Activated naive CD4-positive, alpha-beta T cell treated with anti-CD3 and anti-CD28 coated beads for 36 hours (primary cell): Measurements from ENCODE around the gene RAPGEF2. TPM values are rescaled to one million over a fixed set of nuclear protein-coding genes. Genes with fewer than 3 reads are reported as not detected.
A peak's percentile ranks its signal among the peaks of the same experiment; 100 is the strongest.
"Not testable (repeated sequence)": the region's sequence is repeated elsewhere in the genome, so short reads cannot be mapped to it uniquely, and the experiment has no call there.

ENCODE experiments used
- CTCF ChIA-PET: fragments of 350-600 bp; sonication (Branson Sonifier 250); formaldehyde crosslinking; loops from one replicate; lab custom pipeline; 2021; ENCODE audit warnings: antibody characterized with exemption; lab: Charles Lee
- DNase-seq: peaks from one replicate; pipeline ENCODE4 v3.0.0-alpha.2; 2020
- H3K27ac Mint-ChIP-seq: one replicate; pipeline ENCODE4 v1.8.0; 2021; ENCODE audit warnings: mild to moderate bottlenecking, mixed read lengths
- H3K27me3 Mint-ChIP-seq: one replicate; pipeline ENCODE4 v1.8.0; 2021; ENCODE audit warnings: low read depth, mixed read lengths
- H3K36me3 Mint-ChIP-seq: one replicate; pipeline ENCODE4 v1.8.0; 2021; ENCODE audit warnings: low read depth, mixed read lengths
- H3K4me1 Mint-ChIP-seq: one replicate; pipeline ENCODE4 v1.8.0; 2021; ENCODE audit warnings: low read depth, mixed read lengths
- H3K4me3 Mint-ChIP-seq: one replicate; pipeline ENCODE4 v1.8.0; 2021; ENCODE audit warnings: mild to moderate bottlenecking, moderate library complexity, mixed read lengths
- H3K9me3 Mint-ChIP-seq: one replicate; pipeline ENCODE4 v1.8.0; 2021; ENCODE audit warnings: mixed read lengths
- intact Hi-C: fragments of 100-400 bp; cut with micrococcal nuclease; formaldehyde crosslinking; loops from one replicate; pipeline ENCODE4 v1.15.1; 2023
- total RNA-seq, 2 experiments: library from RNA; stranded (reverse); gene quantifications; one replicate each; pipeline ENCODE4 v1.2.3, GENCODE V29; 2021

RAPGEF2 gene
- total RNA-seq, 2 experiments from 2014 or later: 21.2 to 26.1 TPM

- Mint-ChIP-seq H3K27me3 (no peaks in the 10 kb centered on the region), H3K9me3 (no peaks in the 10 kb centered on the region), H3K4me3 (no peak overlapping the region), H3K27ac (no peak overlapping the region), H3K4me1 (peaks cover 26% of the 10 kb centered on the region), H3K36me3 (peaks cover 1% of the 10 kb centered on the region)
- CTCF ChIA-PET: no interaction called here
- intact Hi-C loops: no loop called here
- no peak for DNase-seq
Measured at GRCh38 chr4:159297091-159297490, 194.2 kb downstream of the RAPGEF2 start.

- no peak for DNase-seq
- H3K4me1 Mint-ChIP-seq: peaks cover 26% of the 10 kb centered on the region
- no peaks in the 10 kb centered on the region for H3K9me3 Mint-ChIP-seq
- no peaks in the 10 kb centered on the region for H3K27me3 Mint-ChIP-seq
- peak overlapping the region; percentile 10 for H3K27ac Mint-ChIP-seq
- no peaks in the 10 kb centered on the region for H3K36me3 Mint-ChIP-seq
- CTCF ChIA-PET: interaction anchor here (0.6 to 0.7 kb wide), 2 partner anchors 159 to 447 kb away, joined by 3 to 4 read pairs; no protein-coding TSS in a partner anchor
- intact Hi-C loops: no loop called here
- no peak overlapping the region for H3K4me3 Mint-ChIP-seq
Measured at GRCh38 chr4:159298502-159298901, 195.6 kb downstream of the RAPGEF2 start.

- Mint-ChIP-seq H3K27me3 (no peaks in the 10 kb centered on the region), H3K27ac (no peak overlapping the region), H3K9me3 (peaks cover 6% of the 10 kb centered on the region), H3K4me3 (no peak overlapping the region), H3K36me3 (peaks cover 19% of the 10 kb centered on the region), H3K4me1 (peaks cover 3% of the 10 kb centered on the region)
- intact Hi-C loops: no loop called here
- no peak for DNase-seq
- CTCF ChIA-PET: no interaction called here
Measured at GRCh38 chr4:159303435-159303834, 200.6 kb downstream of the RAPGEF2 start.

GRCh38 chr4:159305129-159305528 lies 202.2 kb downstream of the RAPGEF2 start:
- Mint-ChIP-seq H3K9me3 (peaks cover 6% of the 10 kb centered on the region), H3K4me1 (no peaks in the 10 kb centered on the region), H3K4me3 (no peak overlapping the region), H3K36me3 (peaks cover 22% of the 10 kb centered on the region), H3K27ac (no peak overlapping the region), H3K27me3 (no peaks in the 10 kb centered on the region)
- DNase-seq: no peak
- CTCF ChIA-PET: no interaction called here
- intact Hi-C loops: no loop called here

DNA sequence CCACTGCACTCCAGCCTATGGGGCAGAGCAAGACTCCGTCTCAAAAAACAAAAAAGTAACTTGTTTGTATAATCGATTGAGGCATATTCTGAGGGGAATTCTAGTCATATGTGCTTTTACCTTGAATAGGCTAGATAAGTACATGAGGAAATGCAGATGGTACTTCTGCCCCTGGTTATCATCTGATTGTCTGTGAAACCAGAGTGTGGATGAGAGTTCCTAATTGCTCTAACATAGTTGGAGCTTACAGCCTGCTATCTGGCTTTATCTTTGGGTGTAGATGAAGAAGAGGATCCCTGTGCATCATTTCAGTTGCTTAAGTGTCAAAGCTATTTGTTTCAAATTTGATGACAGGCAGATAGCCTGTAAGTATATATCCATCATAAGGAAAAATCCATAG lies 205.1 kb downstream of the RAPGEF2 start:
- CTCF ChIA-PET: no interaction called here
- H3K4me3 Mint-ChIP-seq: no peak overlapping the region
- intact Hi-C loops: no loop called here
- peaks cover 22% of the 10 kb centered on the region for H3K36me3 Mint-ChIP-seq
- H3K27me3 Mint-ChIP-seq: no peaks in the 10 kb centered on the region
- peaks cover 6% of the 10 kb centered on the region for H3K9me3 Mint-ChIP-seq
- no peak for DNase-seq
- no peak overlapping the region for H3K27ac Mint-ChIP-seq
- no peaks in the 10 kb centered on the region for H3K4me1 Mint-ChIP-seq

DNA sequence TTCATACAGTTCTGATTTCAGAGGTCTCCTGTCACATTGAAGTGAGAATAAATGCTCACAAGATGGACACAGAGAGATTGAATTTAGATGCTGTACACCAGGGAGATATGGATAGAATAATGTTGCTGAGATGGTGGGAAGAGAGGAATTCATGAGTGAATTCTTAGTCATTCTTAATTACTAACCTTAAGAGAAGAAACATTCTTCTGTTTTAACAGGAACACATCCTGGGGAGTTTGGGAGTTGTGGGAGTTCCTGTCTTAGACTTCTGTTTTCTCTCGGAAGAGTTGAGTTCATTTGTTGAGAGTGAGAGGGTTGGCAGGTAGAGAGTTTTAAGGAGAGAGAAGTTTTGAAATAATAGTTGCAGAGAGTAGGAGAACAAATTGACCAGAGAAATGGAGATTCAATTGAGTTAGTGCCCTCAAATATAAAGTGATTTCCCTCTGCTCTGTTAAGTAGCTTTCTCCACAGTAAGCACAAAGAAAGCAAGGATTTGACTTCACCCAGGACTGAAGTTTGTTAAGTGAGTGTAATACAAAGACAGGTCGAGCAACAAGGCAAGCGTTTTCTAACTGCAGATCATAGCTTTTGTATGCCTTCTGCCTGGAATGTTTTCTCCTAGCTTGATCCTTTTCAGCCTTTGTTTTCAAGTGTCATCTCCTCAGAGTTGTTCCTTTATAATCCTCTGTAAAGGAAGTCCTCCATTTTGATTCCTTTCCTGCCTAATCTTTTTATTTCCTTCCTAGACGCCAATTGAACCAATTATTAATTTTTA lies 205.9 kb downstream of the RAPGEF2 start:
- CTCF ChIA-PET: no interaction called here
- Mint-ChIP-seq H3K4me3 (no peak overlapping the region), H3K27me3 (no peaks in the 10 kb centered on the region), H3K9me3 (peaks cover 6% of the 10 kb centered on the region), H3K36me3 (peaks cover 22% of the 10 kb centered on the region), H3K27ac (no peak overlapping the region), H3K4me1 (no peaks in the 10 kb centered on the region)
- intact Hi-C loops: no loop called here
- no peak for DNase-seq

DNA sequence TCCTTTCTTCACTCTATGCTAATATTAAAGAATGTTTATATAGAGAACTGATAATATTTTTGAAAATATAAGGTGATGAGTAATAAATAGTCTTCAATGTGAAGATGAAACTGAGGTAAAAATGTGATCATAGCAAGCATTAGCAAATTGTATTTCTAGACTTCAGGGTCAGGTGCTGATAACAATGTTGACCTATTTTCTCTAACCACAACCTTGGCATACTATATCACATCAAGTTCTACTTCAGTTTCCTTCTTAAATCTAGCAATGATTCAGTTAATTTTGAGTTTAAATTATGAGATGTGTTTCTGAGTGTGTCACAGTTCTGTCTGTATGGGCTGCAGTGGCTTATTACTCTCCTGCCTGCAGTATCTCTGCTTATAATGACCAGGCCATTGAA lies 209.4 kb downstream of the RAPGEF2 start:
- Mint-ChIP-seq H3K4me3 (no peak overlapping the region), H3K27ac (no peak overlapping the region), H3K9me3 (no peaks in the 10 kb centered on the region), H3K27me3 (no peaks in the 10 kb centered on the region), H3K4me1 (no peaks in the 10 kb centered on the region), H3K36me3 (peaks cover 22% of the 10 kb centered on the region)
- intact Hi-C loops: no loop called here
- DNase-seq: no peak
- CTCF ChIA-PET: no interaction called here

DNA sequence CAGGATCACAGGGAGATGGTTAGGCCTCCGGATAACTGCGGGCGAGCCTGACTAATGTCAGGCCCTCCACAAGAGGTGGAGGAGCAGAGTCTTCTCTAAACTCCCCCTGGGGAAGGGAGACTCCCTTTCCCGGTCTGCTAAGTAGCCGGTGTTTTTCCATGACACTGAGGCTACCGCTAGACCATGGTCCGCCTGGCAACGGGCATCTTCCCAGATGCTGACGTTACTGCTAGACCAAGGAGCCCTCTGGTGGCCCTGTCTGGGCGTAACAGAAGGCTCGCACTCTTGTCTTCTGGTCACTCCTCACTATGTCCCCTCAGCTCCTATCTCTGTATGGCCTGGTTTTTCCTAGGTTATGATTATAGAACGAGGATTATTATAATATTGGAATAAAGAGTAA lies 213.0 kb downstream of the RAPGEF2 start:
- not testable (repeated sequence) for H3K27me3 Mint-ChIP-seq, H3K9me3 Mint-ChIP-seq, H3K27ac Mint-ChIP-seq, H3K4me3 Mint-ChIP-seq, H3K4me1 Mint-ChIP-seq
- peak; percentile 11 for DNase-seq
- CTCF ChIA-PET: interaction anchor here (1.2 kb wide), 1 partner anchor 48 kb away, joined by 3 read pairs; no protein-coding TSS in a partner anchor
- intact Hi-C loops: loop anchor here (5.0 kb wide), 1 partner anchor 459 kb away; no protein-coding TSS in a partner anchor
- H3K36me3 Mint-ChIP-seq: peaks cover 22% of the 10 kb centered on the region

DNA sequence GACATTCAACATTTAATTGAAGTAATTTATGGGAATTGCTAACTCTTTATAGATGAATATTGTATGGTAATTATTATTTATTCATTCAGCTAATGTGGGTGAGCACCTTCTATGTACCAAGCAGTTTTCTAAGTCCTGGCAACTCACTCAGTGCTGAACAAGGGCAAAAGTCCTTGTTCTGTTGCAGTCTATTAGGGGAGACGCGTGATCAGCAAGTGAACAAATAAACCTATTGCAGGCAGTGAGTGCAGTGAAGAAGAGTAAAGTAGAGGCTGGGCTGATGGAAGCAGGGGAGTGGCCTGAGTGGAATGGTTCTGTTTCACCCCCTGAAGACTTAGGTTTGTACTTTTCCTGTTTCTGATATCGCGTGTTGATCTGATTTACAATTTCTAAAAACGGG lies 214.3 kb downstream of the RAPGEF2 start:
- no peaks in the 10 kb centered on the region for H3K4me1 Mint-ChIP-seq
- DNase-seq: no peak
- peaks cover 29% of the 10 kb centered on the region for H3K36me3 Mint-ChIP-seq
- no peak overlapping the region for H3K27ac Mint-ChIP-seq
- intact Hi-C loops: loop anchor here (5.0 kb wide), 1 partner anchor 460 kb away; no protein-coding TSS in a partner anchor
- no peaks in the 10 kb centered on the region for H3K27me3 Mint-ChIP-seq
- CTCF ChIA-PET: interaction anchor here (0.6 kb wide), 1 partner anchor 13 kb away, joined by 5 read pairs; no protein-coding TSS in a partner anchor
- H3K9me3 Mint-ChIP-seq: no peaks in the 10 kb centered on the region
- H3K4me3 Mint-ChIP-seq: no peak overlapping the region

- Mint-ChIP-seq H3K9me3 (no peaks in the 10 kb centered on the region), H3K27me3 (no peaks in the 10 kb centered on the region), H3K4me3 (no peak overlapping the region), H3K36me3 (peaks cover 39% of the 10 kb centered on the region), H3K4me1 (no peaks in the 10 kb centered on the region), H3K27ac (no peak overlapping the region)
- CTCF ChIA-PET: no interaction called here
- no peak for DNase-seq
- intact Hi-C loops: loop anchor here (5.0 kb wide), 1 partner anchor 462 kb away; no protein-coding TSS in a partner anchor
Measured at GRCh38 chr4:159319027-159319426, 216.1 kb downstream of the RAPGEF2 start.

DNA sequence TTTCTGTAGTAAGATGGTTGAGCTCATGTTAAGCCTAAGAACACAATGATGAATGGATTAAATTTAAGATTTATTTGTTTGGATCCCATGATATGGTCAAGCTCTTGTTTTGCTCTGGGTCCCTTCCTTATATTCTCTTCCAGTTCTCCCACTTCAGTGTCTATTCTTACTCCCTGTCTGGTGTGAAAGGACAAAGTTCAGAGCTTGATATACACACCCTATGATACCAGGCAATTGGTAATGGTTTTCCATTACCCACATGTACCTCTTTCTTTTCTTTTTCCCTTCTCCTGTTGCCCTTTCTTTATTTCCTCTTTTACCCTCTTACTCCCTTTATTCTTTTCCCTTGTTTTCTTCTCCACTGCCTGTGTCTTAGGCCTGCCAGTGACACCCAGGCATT lies 223.6 kb downstream of the RAPGEF2 start:
- Mint-ChIP-seq H3K36me3 (peaks cover 27% of the 10 kb centered on the region), H3K4me3 (no peak overlapping the region), H3K4me1 (no peaks in the 10 kb centered on the region), H3K27ac (no peak overlapping the region), H3K9me3 (no peaks in the 10 kb centered on the region), H3K27me3 (no peaks in the 10 kb centered on the region)
- intact Hi-C loops: no loop called here
- CTCF ChIA-PET: no interaction called here
- DNase-seq: no peak

DNA sequence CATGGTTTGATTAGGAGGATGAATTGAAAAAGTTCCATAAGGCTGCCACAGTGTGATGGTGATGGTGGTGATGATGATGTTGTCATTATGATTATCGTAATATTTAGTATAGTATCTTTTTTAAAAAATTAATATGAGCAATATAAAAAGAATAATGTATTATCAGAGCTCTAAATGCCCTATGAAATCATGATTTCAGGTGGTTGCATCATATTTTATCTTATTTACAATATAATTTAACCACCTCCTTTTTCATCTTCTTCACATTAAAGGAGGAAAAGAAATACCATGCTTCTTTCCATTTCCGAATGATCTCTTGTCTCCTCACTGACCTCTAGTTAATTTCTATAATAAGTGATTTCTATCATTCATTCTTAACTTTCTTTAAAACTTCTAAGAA lies 225.9 kb downstream of the RAPGEF2 start:
- no peak for DNase-seq
- CTCF ChIA-PET: no interaction called here
- intact Hi-C loops: no loop called here
- peaks cover 23% of the 10 kb centered on the region for H3K36me3 Mint-ChIP-seq
- H3K4me1 Mint-ChIP-seq: no peaks in the 10 kb centered on the region
- H3K9me3 Mint-ChIP-seq: no peaks in the 10 kb centered on the region
- no peak overlapping the region for H3K27ac Mint-ChIP-seq
- H3K27me3 Mint-ChIP-seq: no peaks in the 10 kb centered on the region
- no peak overlapping the region for H3K4me3 Mint-ChIP-seq

GRCh38 chr4:159334461-159334860 lies 231.6 kb downstream of the RAPGEF2 start:
- intact Hi-C loops: no loop called here
- H3K9me3 Mint-ChIP-seq: no peaks in the 10 kb centered on the region
- no peaks in the 10 kb centered on the region for H3K4me1 Mint-ChIP-seq
- H3K4me3 Mint-ChIP-seq: no peak overlapping the region
- no peaks in the 10 kb centered on the region for H3K27me3 Mint-ChIP-seq
- CTCF ChIA-PET: no interaction called here
- peaks cover 41% of the 10 kb centered on the region for H3K36me3 Mint-ChIP-seq
- H3K27ac Mint-ChIP-seq: no peak overlapping the region
- no peak for DNase-seq
